Fibroblast of lung (primary cell): Measurements from ENCODE around the gene APPL2. TPM values are rescaled to one million over a fixed set of nuclear protein-coding genes. Genes with fewer than 3 reads are reported as not detected.

Experiments used
- DNase-seq, 2 donors: peaks; one replicate each; pipeline versions ENCODE4 v3.0.0 to v3.0.0-alpha.2; 2010; ENCODE audit warnings: low read depth in 2 of 2
- H2AFZ ChIP-seq: 2 replicates; pipeline ENCODE4 v1.5.1; 2012; ENCODE audit warnings: low read length, control low read depth, inconsistent platforms
- H3K27ac ChIP-seq: 2 replicates; pipeline ENCODE4 v1.5.1; 2011; ENCODE audit warnings: low read length, control low read depth; ENCODE audit not compliant: insufficient read depth
- H3K27me3 ChIP-seq: 2 replicates; pipeline ENCODE4 v1.5.1; 2011; ENCODE audit warnings: mild to moderate bottlenecking, low read length; ENCODE audit not compliant: control insufficient read depth, insufficient read depth
- H3K36me3 ChIP-seq: 2 replicates; pipeline ENCODE4 v1.5.1; 2011; ENCODE audit warnings: low read length; ENCODE audit not compliant: control insufficient read depth, insufficient read depth
- H3K4me1 ChIP-seq: 2 replicates; pipeline ENCODE4 v1.5.1; 2011; ENCODE audit warnings: low read length; ENCODE audit not compliant: control insufficient read depth, insufficient read depth; ENCODE audit errors: extremely low read depth
- H3K4me2 ChIP-seq: 2 replicates; pipeline ENCODE4 v1.5.1; 2011; ENCODE audit warnings: low read length, control low read depth; ENCODE audit not compliant: insufficient read depth; ENCODE audit errors: extremely low read depth
- H3K4me3 ChIP-seq, 4 experiments: fragments of 200-600 bp in 1 of 4; sonication (generic) in 1 of 4; replicated peaks in 1 of 4; 2 replicates each; pipeline ENCODE4 v1.5.1; 2011 to 2016; ENCODE audit warnings: low read length in 4 of 4, low read depth in 3 of 4, mild to moderate bottlenecking in 3 of 4, control low read depth in 2 of 4, inconsistent platforms in 1 of 4, mixed read lengths in 1 of 4; ENCODE audit not compliant: insufficient read depth in 1 of 4; ENCODE audit errors: control extremely low read depth in 1 of 4
- H3K79me2 ChIP-seq: 2 replicates; pipeline ENCODE4 v1.5.1; 2012; ENCODE audit warnings: mild to moderate bottlenecking, low read length, inconsistent platforms; ENCODE audit not compliant: control insufficient read depth, insufficient read depth
- H3K9ac ChIP-seq: 2 replicates; pipeline ENCODE4 v1.5.1; 2011; ENCODE audit warnings: mild to moderate bottlenecking, low read length, control low read depth; ENCODE audit not compliant: insufficient read depth
- H3K9me3 ChIP-seq: 2 replicates; pipeline ENCODE4 v1.5.1; 2012; ENCODE audit warnings: low read depth, low read length; ENCODE audit not compliant: control insufficient read depth, insufficient read depth
- H4K20me1 ChIP-seq: 2 replicates; pipeline ENCODE4 v1.5.1; 2011; ENCODE audit warnings: low read length; ENCODE audit not compliant: control insufficient read depth, insufficient read depth; ENCODE audit errors: extremely low read depth
- EZH2 ChIP-seq: IDR thresholded peaks from 2 replicates; pipeline ENCODE4 v1.5.1; 2012; ENCODE audit warnings: low read length, control low read depth, mild to moderate bottlenecking; ENCODE audit errors: missing control alignments
- polyA plus RNA-seq, 2 donors: library from polyadenylated mRNA; depleted of rRNA in 1 of 2; stranded (reverse) in 1 of 2; unstranded in 1 of 2; fragments of >200 nt; gene quantifications; 2 replicates each; pipeline ENCODE4 v1.2.1, GENCODE V29; 2011 to 2012; ENCODE audit warnings: missing spikeins in 1 of 2
- total RNA-seq: library from RNA; depleted of rRNA; stranded (reverse); fragments of >200 nt; gene quantifications from 2 replicates; pipeline ENCODE4 v1.2.1, GENCODE V29; 2014
- TF ChIP-seq, protein P1 (sequence below), 2 donors: IDR thresholded peaks in 1 of 2; conservative IDR thresholded peaks in 1 of 2; 1 replicate in 1 of 2; 2 replicates in 1 of 2; pipeline ENCODE4 v1.5.1; 2011 to 2012; ENCODE audit warnings: low read length in 2 of 2, control low read depth in 1 of 2, inconsistent platforms in 1 of 2, low read depth in 1 of 2, mild to moderate bottlenecking in 1 of 2

APPL2 gene
- total and polyA plus RNA-seq, 2 donors (not counting 1 experiment from before 2014, with no cell fraction given): 53.8 to 68.0 TPM

DNA sequence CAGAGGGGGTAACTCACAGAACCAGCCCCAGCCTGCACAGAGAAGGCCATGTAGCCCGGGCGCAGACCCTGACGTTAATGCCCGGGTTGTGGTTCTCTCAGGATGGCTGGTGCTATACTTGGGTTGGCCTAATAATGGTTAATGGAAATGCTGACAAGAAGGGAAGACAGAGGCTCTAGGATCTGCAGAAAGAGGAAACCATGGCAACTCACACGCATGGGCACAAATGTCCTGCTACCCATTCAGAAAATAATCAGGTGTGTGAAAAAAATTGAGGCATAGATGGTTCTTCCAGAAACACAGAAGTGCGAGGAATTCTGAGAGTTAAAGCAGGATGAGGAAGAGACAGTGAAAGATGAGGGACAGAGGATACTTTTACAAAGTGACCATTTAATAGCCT is 33.8 kb downstream of the APPL2 start:
- Histone ChIP-seq H3K4me2 (no peak overlapping the region), H4K20me1 (no peaks in the 10 kb centered on the region), H3K27ac (no peak overlapping the region), H3K4me1 (peaks cover 4% of the 10 kb centered on the region), H3K79me2 (no peaks in the 10 kb centered on the region), H3K27me3 (no peaks in the 10 kb centered on the region), H2AFZ (no peak overlapping the region), H3K9me3 (no peaks in the 10 kb centered on the region), H3K4me3 (no peak overlapping the region), H3K9ac (no peak overlapping the region), H3K36me3 (peaks cover 44% of the 10 kb centered on the region)
- no peak for DNase-seq
- no peak for TF ChIP-seq EZH2
- TF ChIP-seq, protein P1, sequence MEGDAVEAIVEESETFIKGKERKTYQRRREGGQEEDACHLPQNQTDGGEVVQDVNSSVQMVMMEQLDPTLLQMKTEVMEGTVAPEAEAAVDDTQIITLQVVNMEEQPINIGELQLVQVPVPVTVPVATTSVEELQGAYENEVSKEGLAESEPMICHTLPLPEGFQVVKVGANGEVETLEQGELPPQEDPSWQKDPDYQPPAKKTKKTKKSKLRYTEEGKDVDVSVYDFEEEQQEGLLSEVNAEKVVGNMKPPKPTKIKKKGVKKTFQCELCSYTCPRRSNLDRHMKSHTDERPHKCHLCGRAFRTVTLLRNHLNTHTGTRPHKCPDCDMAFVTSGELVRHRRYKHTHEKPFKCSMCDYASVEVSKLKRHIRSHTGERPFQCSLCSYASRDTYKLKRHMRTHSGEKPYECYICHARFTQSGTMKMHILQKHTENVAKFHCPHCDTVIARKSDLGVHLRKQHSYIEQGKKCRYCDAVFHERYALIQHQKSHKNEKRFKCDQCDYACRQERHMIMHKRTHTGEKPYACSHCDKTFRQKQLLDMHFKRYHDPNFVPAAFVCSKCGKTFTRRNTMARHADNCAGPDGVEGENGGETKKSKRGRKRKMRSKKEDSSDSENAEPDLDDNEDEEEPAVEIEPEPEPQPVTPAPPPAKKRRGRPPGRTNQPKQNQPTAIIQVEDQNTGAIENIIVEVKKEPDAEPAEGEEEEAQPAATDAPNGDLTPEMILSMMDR (conservative IDR thresholded peaks at IDR 0.05 in 1 of 2, IDR thresholded peaks at IDR 0.05 in 1 of 2; ENCODE audit: low read depth in 1 of 2, low read length in 2 of 2): no peak

DNA sequence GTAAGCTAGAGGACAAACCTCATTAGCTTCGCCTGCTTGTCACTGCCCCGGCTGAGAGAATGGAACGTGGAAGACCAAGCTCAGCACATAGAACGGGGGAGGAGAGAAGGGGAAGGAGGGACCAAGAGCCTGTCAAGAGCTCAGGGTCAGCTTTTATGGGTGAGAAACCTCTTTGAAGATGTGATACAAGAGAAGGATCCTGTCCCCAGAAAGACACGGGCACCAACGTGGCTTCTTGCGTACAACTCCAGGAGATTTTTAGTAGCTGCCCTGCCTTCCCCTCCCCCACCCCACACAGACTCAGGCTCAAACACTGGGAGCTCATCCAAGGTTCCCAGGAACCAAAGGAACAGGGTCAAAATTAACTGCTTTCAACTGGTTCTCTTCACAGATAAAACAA is 34.7 kb downstream of the APPL2 start:
- Histone ChIP-seq H2AFZ (no peak overlapping the region), H4K20me1 (no peaks in the 10 kb centered on the region), H3K4me1 (peaks cover 4% of the 10 kb centered on the region), H3K4me2 (no peak overlapping the region), H3K27me3 (no peaks in the 10 kb centered on the region), H3K9me3 (no peaks in the 10 kb centered on the region), H3K9ac (no peak overlapping the region), H3K79me2 (no peaks in the 10 kb centered on the region), H3K36me3 (peaks cover 42% of the 10 kb centered on the region), H3K27ac (no peak overlapping the region), H3K4me3 (no peak overlapping the region)
- no peak for TF ChIP-seq EZH2
- peak in 1 of 2 donors; percentile 33 for DNase-seq

DNA sequence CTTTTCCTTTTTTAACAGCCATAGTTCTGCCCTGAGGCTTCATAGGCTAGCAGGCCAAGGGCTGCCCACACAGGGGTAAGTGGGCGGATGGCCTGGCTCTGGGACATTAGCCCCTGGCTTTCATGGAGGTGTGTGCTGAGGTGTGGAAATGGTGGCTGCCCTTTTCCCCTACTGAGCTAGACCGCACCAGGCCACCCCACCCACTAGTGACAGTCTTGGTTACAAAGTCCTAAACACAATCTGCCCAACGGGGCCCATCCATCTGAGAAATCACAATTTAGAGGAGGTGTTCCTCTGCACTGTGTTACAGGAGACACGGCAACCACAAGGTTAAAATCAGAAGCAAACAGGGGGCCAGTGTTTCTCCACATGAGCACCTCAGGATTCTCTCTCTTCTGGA is 35.6 kb downstream of the APPL2 start:
- Histone ChIP-seq H3K4me3 (no peak overlapping the region), H4K20me1 (no peaks in the 10 kb centered on the region), H3K9me3 (no peaks in the 10 kb centered on the region), H3K4me2 (no peak overlapping the region), H3K79me2 (no peaks in the 10 kb centered on the region), H3K27me3 (no peaks in the 10 kb centered on the region), H3K36me3 (peaks cover 40% of the 10 kb centered on the region), H3K4me1 (peaks cover 3% of the 10 kb centered on the region), H3K9ac (no peak overlapping the region), H2AFZ (no peak overlapping the region), H3K27ac (no peak overlapping the region)
- TF ChIP-seq EZH2: no peak
- TF ChIP-seq, protein P1 (conservative IDR thresholded peaks at IDR 0.05 in 1 of 2, IDR thresholded peaks at IDR 0.05 in 1 of 2; ENCODE audit: low read depth in 1 of 2, low read length in 2 of 2): no peak
- no peak for DNase-seq
